NCI-H1417 treated with DMSO at 0.1 percent for 48 hours (cell line): ENCODE data around the gene LRRC23.

Experiments
- DNase-seq: peaks from one replicate; lab custom pipeline; 2025; lab: John Stamatoyannopoulos, UW

Gene LRRC23

GRCh38 chr12:6957151-6957701 is 52.6 kb downstream of the LRRC23 start:
- no peak for DNase-seq

GRCh38 chr12:6957741-6958608 is 53.4 kb downstream of the LRRC23 start:
- DNase-seq = no peak

- no peak for DNase-seq
Observed at GRCh38 chr12:6958609-6959057, 54.0 kb downstream of the LRRC23 start.

GRCh38 chr12:6959058-6959804 is 54.6 kb downstream of the LRRC23 start:
- no peak for DNase-seq

- no peak for DNase-seq
Observed at GRCh38 chr12:6959805-6960592, 55.4 kb downstream of the LRRC23 start.

- DNase-seq = no peak
Observed at GRCh38 chr12:6960593-6961277, 56.1 kb downstream of the LRRC23 start.

GRCh38 chr12:6961278-6961694 is 56.7 kb downstream of the LRRC23 start:
- no peak for DNase-seq

GRCh38 chr12:6961695-6962284 is 57.2 kb downstream of the LRRC23 start:
- DNase-seq = no peak

GRCh38 chr12:6962285-6963015 is 57.8 kb downstream of the LRRC23 start:
- DNase-seq = peak; percentile 63

GRCh38 chr12:6963016-6963731 is 58.6 kb downstream of the LRRC23 start:
- peak; percentile 23 for DNase-seq
